HG02759 (cell line): ENCODE measurements around the gene KCTD16.

Experiments used
- ATAC-seq: cut with Tn5 transposase; IDR thresholded peaks from one replicate; pipeline ENCODE4 v1.9.1; 2021; ENCODE audit warnings: mild to moderate bottlenecking, moderate library complexity; ENCODE audit not compliant: unreplicated experiment

The KCTD16 gene

GRCh38 chr5:144281784-144282183, 111.1 kb downstream of the KCTD16 start:
- no peak for ATAC-seq

GRCh38 chr5:144284036-144284435, 113.4 kb downstream of the KCTD16 start:
- no peak for ATAC-seq

GRCh38 chr5:144284931-144285502, 114.3 kb downstream of the KCTD16 start:
- no peak for ATAC-seq

GRCh38 chr5:144289277-144289676, 118.6 kb downstream of the KCTD16 start:
- ATAC-seq: no peak

DNA sequence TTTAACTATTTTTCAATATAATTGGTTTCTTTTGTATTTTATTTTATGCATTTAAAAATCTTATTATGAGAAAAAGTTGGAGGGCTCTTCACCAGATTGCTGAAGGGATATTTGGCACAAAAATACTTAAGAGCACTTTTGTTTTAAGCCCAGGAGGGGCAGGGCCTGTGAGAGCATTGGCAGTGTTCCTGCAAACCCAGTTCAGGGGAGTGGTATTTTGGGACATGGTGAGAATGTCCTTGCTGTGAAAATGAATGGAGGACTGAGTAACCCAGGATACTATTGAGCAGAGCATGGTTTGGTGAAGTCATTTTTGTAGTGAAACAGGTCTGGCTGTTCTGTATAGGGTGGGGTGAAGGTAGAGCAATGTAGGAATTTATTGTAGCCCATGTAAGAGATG, 121.4 kb downstream of the KCTD16 start:
- no peak for ATAC-seq

DNA sequence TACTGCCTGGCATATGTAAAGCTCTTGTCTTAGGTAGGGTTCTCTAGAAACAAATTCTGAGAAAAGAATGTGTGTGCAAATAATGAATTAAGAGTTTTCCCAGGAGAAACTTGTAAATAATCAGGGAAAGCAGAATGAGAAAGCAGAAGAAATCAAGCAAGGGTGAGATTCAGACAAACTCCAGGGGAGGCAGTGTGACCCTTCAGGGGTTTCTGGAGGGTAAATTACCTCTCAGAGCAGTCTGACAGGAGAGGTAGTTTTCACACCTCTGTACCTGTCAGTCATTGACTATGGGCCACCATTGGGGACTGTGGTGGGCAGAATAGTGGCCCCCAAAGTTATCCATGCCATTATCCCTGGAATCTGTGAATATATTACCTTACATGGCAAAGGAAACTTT, 124.6 kb downstream of the KCTD16 start:
- no peak for ATAC-seq

- no peak for ATAC-seq
Measured at GRCh38 chr5:144297081-144297480, 126.4 kb downstream of the KCTD16 start.

- ATAC-seq: no peak
Measured at GRCh38 chr5:144298658-144299057, 128.0 kb downstream of the KCTD16 start.

DNA sequence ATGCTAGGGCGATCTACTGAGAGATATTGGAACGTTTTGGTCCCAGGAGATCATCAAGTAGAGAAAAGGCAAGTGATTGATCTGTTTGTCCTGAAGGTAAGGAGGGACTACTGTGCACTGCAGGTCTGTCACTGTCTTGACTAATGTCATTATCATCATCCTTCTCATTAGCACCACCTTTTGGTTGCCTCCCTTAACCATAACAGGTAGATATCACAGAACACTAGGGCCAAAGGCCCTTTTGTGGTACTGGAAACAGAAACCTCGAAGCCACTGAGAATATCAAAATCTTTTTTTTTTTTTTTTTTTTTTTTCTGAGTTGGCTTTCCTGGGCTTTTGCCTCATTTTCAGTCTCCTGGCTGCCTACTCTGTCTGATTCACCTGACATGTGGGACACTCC, 134.0 kb downstream of the KCTD16 start:
- ATAC-seq: no peak

DNA sequence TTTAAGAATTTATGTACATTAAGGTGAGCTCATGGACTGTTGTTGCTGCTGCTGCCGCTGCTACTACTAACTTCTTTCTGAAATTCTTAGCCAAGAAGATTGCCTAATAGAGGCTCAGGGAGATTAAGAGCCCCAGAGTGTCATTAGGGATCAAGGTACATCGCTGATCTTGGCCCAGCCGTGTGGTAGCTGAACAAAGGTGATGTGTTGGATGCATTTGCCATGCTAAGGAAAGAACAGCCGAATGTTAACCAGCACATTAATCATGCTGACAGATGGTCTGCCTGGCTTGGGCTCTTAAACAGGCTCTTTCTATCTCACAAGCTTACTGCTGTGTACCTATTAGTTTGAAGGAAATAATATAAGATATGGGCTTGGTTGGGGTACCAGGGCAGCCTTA, 137.1 kb downstream of the KCTD16 start:
- no peak for ATAC-seq

GRCh38 chr5:144308174-144308573, 137.5 kb downstream of the KCTD16 start:
- no peak for ATAC-seq

DNA sequence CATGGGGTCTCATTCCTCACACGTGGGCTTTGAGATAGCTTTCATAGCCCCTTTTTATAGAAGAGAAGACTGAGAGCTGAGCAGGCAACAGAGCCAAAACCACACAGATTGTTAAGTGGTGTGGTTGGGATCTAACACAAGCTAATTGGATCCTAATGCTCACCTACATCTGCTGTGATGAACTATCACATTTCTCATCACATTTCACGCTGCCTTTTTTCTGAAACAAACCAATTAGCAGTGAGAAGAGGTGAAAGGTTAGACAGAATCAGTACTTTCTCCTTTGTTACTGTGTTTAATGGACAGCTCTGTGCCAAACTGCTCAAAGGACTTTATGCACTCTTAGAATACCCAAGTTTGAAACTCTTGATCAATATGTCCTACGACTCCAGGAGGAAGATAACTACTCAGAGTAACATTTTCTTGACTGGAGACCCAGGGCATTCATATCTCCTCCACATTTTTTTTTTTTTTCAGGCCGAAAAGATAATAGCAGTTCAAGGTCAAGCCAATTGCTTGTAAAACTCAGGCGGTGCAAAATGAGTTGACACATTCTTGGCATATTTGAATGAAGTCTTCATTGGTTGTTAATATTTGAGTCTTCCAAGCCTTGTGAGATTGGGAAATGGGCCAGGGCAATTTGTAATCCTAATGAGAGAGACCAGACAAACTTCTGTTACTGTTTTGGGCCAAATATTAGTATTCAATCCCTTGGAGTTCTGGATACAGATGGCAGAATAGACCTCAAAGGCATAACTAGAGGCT, 138.4 kb downstream of the KCTD16 start:
- no peak for ATAC-seq

DNA sequence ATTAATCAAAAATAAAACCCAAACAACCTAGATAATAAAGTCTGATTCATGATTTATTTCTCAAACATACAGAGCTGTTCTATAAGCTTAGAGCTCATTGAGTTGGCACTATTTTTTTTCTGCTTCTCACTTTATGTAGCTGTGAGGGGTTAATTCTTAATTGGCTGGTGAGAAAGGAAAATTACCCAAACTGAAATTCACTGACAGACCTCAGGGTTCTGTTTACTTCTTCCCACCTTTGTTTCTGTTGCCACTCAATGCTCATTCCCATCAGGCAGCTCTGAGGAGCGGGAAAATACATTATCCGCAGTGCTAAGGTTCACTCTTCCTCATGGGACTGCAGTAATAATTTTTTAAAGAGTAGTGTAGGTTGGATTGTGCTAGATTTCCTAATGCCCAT, 139.9 kb downstream of the KCTD16 start:
- ATAC-seq: no peak

DNA sequence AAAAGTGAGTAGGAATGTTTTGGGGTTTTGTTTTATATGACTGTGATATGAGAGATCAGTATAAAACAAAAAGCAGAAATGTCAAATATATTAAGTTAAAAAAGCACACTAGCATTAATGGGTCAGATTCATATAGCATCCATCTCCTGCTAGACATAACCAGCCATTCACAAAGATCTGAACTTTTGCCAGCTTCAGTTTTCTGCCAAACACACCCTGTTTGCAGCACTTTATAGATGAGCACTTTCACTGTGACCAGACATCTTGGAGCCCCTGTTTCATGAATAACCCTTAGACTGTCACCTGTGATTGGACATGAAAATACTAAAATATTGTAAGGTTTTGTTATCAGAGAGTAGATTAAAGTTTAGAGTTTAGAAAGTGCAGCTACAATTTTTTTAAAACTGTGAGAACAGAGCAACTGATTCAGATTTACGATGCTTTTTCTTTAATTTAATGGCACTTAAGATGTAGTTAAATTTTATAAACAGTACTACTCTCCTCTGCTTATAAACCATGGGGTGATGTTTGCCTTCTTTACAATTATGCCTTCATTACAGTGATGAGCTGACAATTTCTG, 142.6 kb downstream of the KCTD16 start:
- ATAC-seq: no peak

DNA sequence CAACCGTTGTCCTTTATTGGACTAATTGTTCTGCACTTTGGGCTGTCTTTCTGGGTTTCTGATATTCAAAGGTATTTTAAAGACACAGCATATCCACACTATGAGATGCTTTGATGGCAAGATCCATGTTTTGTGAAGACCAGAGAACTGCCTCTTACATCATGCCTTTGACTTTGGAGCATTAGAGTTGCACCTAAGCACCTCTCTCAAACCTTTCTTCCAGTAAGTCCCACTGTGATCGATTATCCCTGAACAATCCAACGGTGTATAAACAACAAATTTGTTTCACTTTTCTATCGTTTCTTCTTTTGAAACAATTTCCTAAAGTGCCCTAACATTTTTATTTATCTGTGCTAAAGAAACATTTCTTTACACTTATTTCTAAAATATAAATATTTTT, 144.4 kb downstream of the KCTD16 start:
- no peak for ATAC-seq

DNA sequence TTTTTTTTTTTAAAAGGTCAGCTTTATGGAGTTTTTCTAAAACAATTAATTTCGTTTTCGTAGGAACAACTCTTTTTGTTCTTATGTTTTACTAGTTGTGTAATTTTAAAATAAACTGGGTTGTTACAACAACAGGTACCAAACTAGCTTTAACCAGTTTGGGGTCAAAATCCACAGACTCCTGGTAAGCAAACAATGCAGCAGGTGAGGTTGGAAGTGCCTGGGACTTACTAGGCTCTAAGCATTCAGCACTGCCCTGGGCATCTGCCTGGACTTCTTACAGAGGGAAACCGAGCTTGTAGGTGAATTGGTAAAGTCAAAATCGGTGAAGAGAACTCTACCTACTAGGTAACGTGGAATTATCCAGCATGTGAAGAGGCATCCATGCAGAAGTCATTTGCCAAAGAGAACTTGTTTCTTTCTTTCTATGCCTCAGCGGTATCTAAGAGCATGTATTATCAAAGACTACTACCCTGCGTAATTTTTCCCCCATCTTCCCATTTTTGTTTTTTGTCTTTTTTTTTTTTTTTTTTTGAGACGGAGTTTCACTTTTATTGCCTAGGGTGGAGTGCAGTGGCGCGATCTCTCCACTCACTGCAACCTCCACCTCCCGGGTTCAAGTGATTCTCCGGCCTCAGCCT, 145.4 kb downstream of the KCTD16 start:
- no peak for ATAC-seq

DNA sequence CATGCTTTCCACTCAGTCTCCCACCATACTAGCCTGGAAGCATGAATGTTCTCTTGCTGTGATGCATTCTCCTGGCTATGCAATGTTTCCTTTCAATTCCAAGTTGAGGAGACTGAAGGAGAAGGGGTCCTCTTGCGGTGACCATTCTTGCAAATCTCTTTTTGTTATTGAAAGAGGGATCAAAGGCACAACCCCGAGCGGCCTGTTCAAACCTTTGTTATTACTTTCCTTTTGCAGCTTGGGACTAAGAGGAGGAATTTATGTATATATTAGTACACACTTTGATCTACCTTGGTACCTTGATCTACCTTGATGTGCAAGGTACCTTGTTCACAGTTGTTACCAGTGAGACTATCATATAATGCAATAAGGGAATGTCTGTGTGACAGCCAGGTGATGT, 147.3 kb downstream of the KCTD16 start:
- no peak for ATAC-seq

- ATAC-seq: no peak
Measured at GRCh38 chr5:144318460-144318859, 147.8 kb downstream of the KCTD16 start.

- no peak for ATAC-seq
Measured at GRCh38 chr5:144323181-144323580, 152.5 kb downstream of the KCTD16 start.

DNA sequence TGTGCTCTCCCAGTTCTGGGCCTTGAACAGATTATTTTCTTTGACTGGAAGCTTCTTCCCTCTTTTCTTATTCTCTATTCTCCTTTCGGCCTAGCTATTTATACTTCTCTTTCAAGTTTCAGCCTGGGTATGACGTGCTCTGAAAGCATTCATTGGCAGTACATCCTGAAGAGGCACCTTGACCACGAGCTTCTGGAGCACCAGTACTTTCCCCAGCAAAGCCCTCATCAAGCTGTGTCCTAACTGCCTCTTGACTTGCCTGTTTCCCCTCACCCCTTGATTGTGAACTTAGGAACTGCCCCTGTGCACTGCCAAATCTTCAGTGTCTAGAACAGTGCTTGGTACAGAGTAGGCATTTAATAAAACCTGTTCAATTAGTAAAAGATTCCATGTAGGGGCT, 154.9 kb downstream of the KCTD16 start:
- ATAC-seq: no peak

DNA sequence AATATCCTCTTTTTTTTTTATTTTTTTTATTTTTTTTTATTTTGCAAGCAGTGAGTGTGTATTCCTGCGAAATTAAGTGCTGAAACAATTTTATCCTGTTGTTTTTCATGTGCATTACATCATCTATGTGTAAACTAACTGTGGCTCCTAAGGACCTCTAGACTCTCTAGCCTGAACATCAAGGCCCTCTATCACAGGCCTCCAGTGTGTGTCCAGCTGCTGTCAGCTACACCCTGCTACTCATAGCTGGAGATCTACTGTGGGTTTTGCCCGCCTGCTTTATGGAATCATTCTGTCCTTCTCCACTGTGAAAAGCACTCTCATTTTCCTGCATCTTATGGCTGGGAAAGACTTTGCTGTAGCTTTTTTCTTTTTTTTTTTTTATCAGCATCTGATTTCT, 157.8 kb downstream of the KCTD16 start:
- no peak for ATAC-seq

- ATAC-seq: no peak
Measured at GRCh38 chr5:144328980-144329379, 158.3 kb downstream of the KCTD16 start.
